ENCODE results near the gene ATP2B3. TPM values are rescaled to one million over a fixed set of nuclear protein-coding genes. Genes with fewer than 3 reads are reported as not detected.

ATP2B3 gene
- total RNA-seq, 1 experiment from 2014 or later: 0.21 TPM

GRCh38 chrX:153499341-153499740 lies 18.1 kb upstream of the ATP2B3 start:
- ChIA-PET POLR2A (no interaction called here), CTCF (no interaction called here)
- BruUV-seq (replicated peaks): no TSS peak
- in situ Hi-C loops (cut with HindIII; ENCODE audit: low pct_unique_long_range_greater_than_20kb, low sequenced_read_pairs): no loop called here
- no peaks in the 10 kb centered on the region for H3K36me3 ChIP-seq (ENCODE audit: control insufficient read depth, insufficient read depth, low read length)
- H3K4me3 ChIP-seq (ENCODE audit: low read depth in 2 of 2, low read length in 2 of 2): no peak overlapping the region
- DNase-seq (ENCODE audit: low read depth, low spot score) (no peak), ATAC-seq (no peak)
- intact Hi-C loops (cut with micrococcal nuclease; ENCODE audit: unreplicated experiment): no loop called here
- no peaks in the 10 kb centered on the region for H3K4me1 ChIP-seq (ENCODE audit: control insufficient read depth, insufficient read depth, low read length)
- TF ChIP-seq POLR2AphosphoS5 (IDR thresholded peaks at IDR 0.05; ENCODE audit: low read depth, low read length): no peak
- TF ChIP-seq SIN3A (IDR thresholded peaks at IDR 0.05; ENCODE audit: borderline replicate concordance, insufficient read depth, low read depth, low read length): no peak
- no peak for TF ChIP-seq CTCF (IDR thresholded peaks at IDR 0.05)
- TF ChIP-seq TCF7L2 (IDR thresholded peaks at IDR 0.05; ENCODE audit: low read depth, low read length): no peak
- TF ChIP-seq REST (IDR thresholded peaks at IDR 0.05; ENCODE audit: insufficient read depth in 1 of 2, low read depth in 2 of 2, low read length in 1 of 2): no peak
- H3K27me3 ChIP-seq (ENCODE audit: control insufficient read depth, insufficient read depth, low read length): no peaks in the 10 kb centered on the region
- H3K27ac ChIP-seq (ENCODE audit: low read length): no peak overlapping the region
- no peaks in the 10 kb centered on the region for H3K9me3 ChIP-seq (ENCODE audit: control insufficient read depth, insufficient read depth, low read depth, low read length)

- Histone ChIP-seq H3K36me3 (ENCODE audit: control insufficient read depth, insufficient read depth, low read length) (no peaks in the 10 kb centered on the region), H3K27ac (ENCODE audit: low read length) (no peak overlapping the region), H3K4me1 (ENCODE audit: control insufficient read depth, insufficient read depth, low read length) (no peaks in the 10 kb centered on the region), H3K9me3 (ENCODE audit: control insufficient read depth, insufficient read depth, low read depth, low read length) (no peaks in the 10 kb centered on the region), H3K27me3 (ENCODE audit: control insufficient read depth, insufficient read depth, low read length) (no peaks in the 10 kb centered on the region), H3K4me3 (ENCODE audit: low read depth in 2 of 2, low read length in 2 of 2) (no peak overlapping the region)
- ChIA-PET CTCF (no interaction called here), POLR2A (no interaction called here)
- TF ChIP-seq POLR2AphosphoS5 (IDR thresholded peaks at IDR 0.05; ENCODE audit: low read depth, low read length) (no peak), CTCF (IDR thresholded peaks at IDR 0.05) (no peak), REST (IDR thresholded peaks at IDR 0.05; ENCODE audit: insufficient read depth in 1 of 2, low read depth in 2 of 2, low read length in 1 of 2) (no peak), SIN3A (IDR thresholded peaks at IDR 0.05; ENCODE audit: borderline replicate concordance, insufficient read depth, low read depth, low read length) (no peak), TCF7L2 (IDR thresholded peaks at IDR 0.05; ENCODE audit: low read depth, low read length) (no peak)
- DNase-seq (ENCODE audit: low read depth, low spot score) (no peak), ATAC-seq (no peak)
- in situ Hi-C loops (cut with HindIII; ENCODE audit: low pct_unique_long_range_greater_than_20kb, low sequenced_read_pairs): no loop called here
- intact Hi-C loops (cut with micrococcal nuclease; ENCODE audit: unreplicated experiment): no loop called here
- no TSS peak for BruUV-seq (replicated peaks)
Observed at GRCh38 chrX:153499876-153500275, 17.6 kb upstream of the ATP2B3 start.

All from Panc1 (cell line).